HG02623 (cell line): ENCODE data around the gene KLK13.

Experiments used
- ATAC-seq: cut with Tn5 transposase; IDR thresholded peaks from one replicate; pipeline ENCODE4 v1.9.1; 2021; ENCODE audit warnings: moderate library complexity; ENCODE audit not compliant: unreplicated experiment

The KLK13 gene

GRCh38 chr19:51091895-51092873 is 27.3 kb upstream of the KLK13 start:
- no peak for ATAC-seq

DNA sequence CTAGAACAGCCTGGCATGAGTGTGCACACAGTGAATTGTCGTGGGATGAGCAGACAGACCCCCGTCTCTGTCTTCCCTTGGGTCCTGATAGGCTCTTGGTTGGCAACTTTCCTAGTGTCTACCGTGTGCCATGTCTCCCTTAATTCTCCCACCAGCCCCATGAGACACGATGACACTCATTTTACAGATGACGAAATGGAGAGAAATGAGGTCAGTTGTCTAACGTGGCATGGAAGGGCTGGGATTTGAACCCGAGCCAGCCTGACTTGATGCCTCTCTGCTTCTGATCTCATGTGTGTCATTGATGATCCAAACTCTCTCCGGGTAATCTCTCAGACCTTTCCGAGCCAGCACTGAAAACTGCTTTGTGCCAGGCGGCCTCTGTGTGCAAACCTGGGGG is 26.2 kb upstream of the KLK13 start:
- no peak for ATAC-seq

GRCh38 chr19:51090471-51090870 is 25.6 kb upstream of the KLK13 start:
- ATAC-seq: no peak

DNA sequence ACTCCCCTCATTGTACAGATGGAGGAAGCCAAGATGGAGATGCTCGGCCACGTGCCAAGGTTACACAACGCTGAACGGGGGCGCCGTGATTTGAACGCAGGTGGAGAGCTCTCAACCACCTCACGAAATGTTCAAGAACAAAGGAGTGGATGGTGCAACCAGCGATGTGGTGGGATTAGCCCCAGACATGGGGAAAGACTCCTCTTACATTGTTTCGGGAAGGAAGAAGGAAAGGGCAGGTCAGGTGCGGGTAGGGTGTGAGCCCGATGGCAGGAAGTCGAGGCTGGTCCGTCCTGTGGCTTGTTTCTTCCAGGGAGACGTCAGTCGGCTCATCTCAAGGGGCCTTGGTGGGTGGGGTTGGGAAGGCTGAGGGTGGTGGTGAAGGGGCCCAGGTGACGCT is 24.9 kb upstream of the KLK13 start:
- no peak for ATAC-seq

- ATAC-seq: no peak
Observed at GRCh38 chr19:51086153-51086850, 21.4 kb upstream of the KLK13 start.

GRCh38 chr19:51084505-51084904 is 19.6 kb upstream of the KLK13 start:
- ATAC-seq: no peak

DNA sequence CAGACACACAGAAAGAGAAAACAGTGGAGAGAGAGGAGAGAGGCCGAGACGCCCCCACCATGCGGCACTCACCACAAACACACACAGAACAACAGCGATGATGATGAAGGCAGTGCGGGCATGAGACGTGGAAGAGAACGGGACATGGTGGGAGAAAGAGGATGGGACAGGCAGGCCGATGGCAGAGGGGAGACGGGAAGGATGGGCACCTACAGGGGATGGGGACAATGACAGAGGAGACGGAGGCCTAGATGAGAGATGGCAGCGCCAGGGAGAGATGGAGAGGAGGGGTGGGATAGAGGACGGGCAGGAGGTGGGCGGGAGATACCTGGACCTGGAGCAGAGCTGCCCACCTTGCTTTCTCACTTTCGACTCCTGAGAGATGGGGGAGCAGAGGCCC is 18.9 kb upstream of the KLK13 start:
- ATAC-seq: no peak

- no peak for ATAC-seq
Observed at GRCh38 chr19:51083181-51083580, 18.3 kb upstream of the KLK13 start.

- ATAC-seq: no peak
Observed at GRCh38 chr19:51082611-51083010, 17.7 kb upstream of the KLK13 start, which contains the start of gene KLK14. Gene KLK14 (minus strand): TSS chr19:51082887. CDS start chr19:51082614, 273 bp downstream.

GRCh38 chr19:51081476-51081875 is 16.6 kb upstream of the KLK13 start:
- no peak for ATAC-seq

- no peak for ATAC-seq
Observed at GRCh38 chr19:51079481-51080110, 14.7 kb upstream of the KLK13 start.

- ATAC-seq: no peak
Observed at GRCh38 chr19:51078731-51079130, 13.8 kb upstream of the KLK13 start.

- no peak for ATAC-seq
Observed at GRCh38 chr19:51078104-51078503, 13.2 kb upstream of the KLK13 start.

DNA sequence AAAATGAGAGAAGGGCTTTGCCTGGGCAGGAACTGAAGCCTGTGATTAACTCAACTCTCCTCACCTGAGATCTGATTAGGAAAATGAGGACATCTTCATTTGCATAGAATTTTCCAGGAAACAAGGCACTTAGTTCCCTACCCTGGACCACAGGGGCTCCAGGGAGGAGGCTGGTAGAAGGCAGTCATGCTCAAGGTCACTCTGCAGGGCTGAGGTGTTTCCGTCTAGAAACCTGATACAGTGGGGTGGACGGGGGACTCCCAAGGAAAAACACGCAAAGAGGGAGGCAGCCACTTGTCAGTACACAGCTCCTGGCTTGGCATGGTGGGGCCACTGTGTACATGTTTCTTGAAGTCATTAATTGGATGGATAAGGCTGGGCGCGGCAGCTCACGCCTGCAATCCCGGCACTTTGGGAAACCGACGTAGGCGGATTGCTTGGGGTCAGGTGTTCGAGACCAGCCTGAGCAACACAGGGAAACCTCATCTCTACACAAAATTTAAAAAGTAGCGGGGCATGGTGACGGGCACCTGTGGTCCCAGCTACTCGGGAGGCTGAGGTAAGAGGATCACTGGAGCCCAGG is 11.8 kb upstream of the KLK13 start:
- no peak for ATAC-seq

DNA sequence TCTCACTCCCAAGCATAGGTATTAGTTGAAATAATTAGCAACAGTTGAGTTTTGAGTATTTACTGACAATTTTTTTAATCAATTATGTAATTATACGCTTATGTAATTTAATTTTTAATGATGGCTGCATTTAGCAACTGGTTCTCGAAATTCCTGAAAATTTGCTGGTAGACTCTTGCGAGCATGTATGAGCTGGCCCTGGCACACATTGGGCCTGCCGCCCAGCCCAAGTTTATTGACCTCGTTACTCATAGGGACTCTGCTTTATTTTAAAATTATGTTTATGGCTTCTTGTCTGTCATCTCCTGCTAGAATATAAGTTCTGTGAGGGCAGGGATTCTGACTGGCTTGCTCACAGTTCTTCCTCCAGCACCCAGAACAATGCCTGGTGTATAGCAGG is 11.1 kb upstream of the KLK13 start:
- no peak for ATAC-seq

DNA sequence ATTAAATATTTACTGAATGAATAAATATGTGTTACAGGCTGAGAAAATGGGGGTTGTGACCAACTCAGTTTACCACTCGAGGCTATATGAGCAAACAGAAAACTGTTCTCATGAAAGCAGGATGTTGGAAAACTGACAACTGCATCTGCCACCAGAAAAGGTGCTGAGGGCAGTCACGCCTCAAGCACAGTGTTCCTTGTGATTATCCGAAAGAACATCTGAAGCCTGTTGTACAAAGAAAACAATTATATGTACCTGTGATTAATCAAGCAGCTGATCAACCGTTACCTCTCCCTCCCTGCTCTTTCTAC is 6.2 kb upstream of the KLK13 start:
- no peak for ATAC-seq

- ATAC-seq: no peak
Observed at GRCh38 chr19:51070334-51071094, 5.6 kb upstream of the KLK13 start.

DNA sequence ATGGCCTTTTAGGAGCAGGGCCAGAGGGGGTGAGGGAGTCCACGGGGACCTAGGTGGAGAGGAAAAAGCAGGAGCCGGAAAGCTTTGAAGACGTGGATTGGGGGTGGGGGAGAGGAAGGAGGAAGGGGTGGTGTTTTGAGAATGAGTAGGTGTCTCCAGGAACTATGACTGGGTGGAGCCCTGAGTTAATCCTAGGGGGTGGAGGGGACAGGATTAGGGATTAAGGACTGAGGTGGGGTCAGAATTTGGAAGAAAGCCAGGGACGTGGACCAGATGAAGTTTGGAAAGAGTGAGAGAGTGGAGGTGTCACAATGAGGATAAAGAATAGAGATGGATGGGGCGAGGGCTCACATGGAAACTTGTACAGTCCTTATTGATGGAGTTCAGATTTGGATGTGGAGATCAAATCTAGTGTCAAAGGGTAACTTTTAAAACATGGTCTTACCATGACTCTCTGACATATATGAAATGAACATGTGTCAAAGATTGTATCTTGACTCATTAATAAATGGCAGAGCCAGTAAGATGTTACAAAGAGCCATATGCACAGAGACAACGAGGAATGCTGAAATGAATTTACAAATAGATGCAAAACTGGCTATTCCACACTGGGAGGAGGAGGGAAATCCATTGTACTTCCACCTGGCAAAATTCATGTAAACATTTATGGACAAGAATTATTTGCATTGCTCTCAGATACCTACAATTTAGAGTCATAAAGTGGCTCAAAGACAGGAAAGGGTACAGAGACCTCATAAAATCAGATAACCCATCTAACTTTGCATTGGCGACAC is 1.7 kb upstream of the KLK13 start:
- no peak for ATAC-seq

- ATAC-seq: no peak
Observed at GRCh38 chr19:51065221-51065960, 499 bp upstream of the KLK13 start.
